Activated T-helper 2 cell treated with anti-CD3 and anti-CD28 coated beads, Interferon-gamma antibody, Interleukin-2, Interleukin-4, amounts not matched to agents 10 μg/mL and 5 μg/mL and 100 μg/mL, durations not matched to agents 14 hours and 24 hours and 36 hours (primary cell): ENCODE results near the gene CACNA2D3. TPM values are rescaled to one million over a fixed set of nuclear protein-coding genes. Genes with fewer than 3 reads are reported as not detected.

ENCODE experiments used
- DNase-seq: peaks from one replicate; pipeline ENCODE4 v3.0.0; 2021; ENCODE audit warnings: low spot score
- H3K27ac Mint-ChIP-seq: one replicate; pipeline ENCODE4 v1.8.0; 2021; ENCODE audit warnings: mixed read lengths
- H3K27me3 Mint-ChIP-seq: one replicate; pipeline ENCODE4 v1.8.0; 2021; ENCODE audit warnings: low read depth, mixed read lengths
- H3K36me3 Mint-ChIP-seq: one replicate; pipeline ENCODE4 v1.8.0; 2021; ENCODE audit warnings: low read depth, mixed read lengths
- H3K4me1 Mint-ChIP-seq: one replicate; pipeline ENCODE4 v1.8.0; 2021; ENCODE audit warnings: low read depth, mixed read lengths
- H3K4me3 Mint-ChIP-seq: one replicate; pipeline ENCODE4 v1.8.0; 2021; ENCODE audit warnings: low read depth, mild to moderate bottlenecking, moderate library complexity, mixed read lengths
- H3K9me3 Mint-ChIP-seq: one replicate; pipeline ENCODE4 v1.8.0; 2021; ENCODE audit warnings: mixed read lengths
- intact Hi-C: fragments of 100-400 bp; cut with micrococcal nuclease; formaldehyde crosslinking; loops from one replicate; pipeline ENCODE4 v1.15.1; 2023
- total RNA-seq: library from RNA; stranded (reverse); gene quantifications from 2 replicates; pipeline ENCODE4 v1.2.3, GENCODE V29; 2022

Gene CACNA2D3
- total RNA-seq, 1 donor from 2014 or later, result not detected

GRCh38 chr3:54374214-54374852, 252.0 kb downstream of the CACNA2D3 start:
- Mint-ChIP-seq H3K27me3 (no peaks in the 10 kb centered on the region), H3K27ac (no peak overlapping the region), H3K4me1 (no peaks in the 10 kb centered on the region), H3K9me3 (no peaks in the 10 kb centered on the region), H3K4me3 (no peak overlapping the region), H3K36me3 (no peaks in the 10 kb centered on the region)
- DNase-seq, result no peak
- intact Hi-C loops, result no loop called here

- H3K4me1 Mint-ChIP-seq, result no peaks in the 10 kb centered on the region
- H3K9me3 Mint-ChIP-seq, result no peaks in the 10 kb centered on the region
- DNase-seq, result no peak
- H3K27ac Mint-ChIP-seq, result no peak overlapping the region
- intact Hi-C loops, result no loop called here
- H3K4me3 Mint-ChIP-seq, result no peak overlapping the region
- no peaks in the 10 kb centered on the region for H3K36me3 Mint-ChIP-seq
- no peaks in the 10 kb centered on the region for H3K27me3 Mint-ChIP-seq
These were observed 253.9 kb downstream of the CACNA2D3 start for GRCh38 chr3:54376142-54376807.

- DNase-seq, result no peak
- Mint-ChIP-seq H3K36me3 (no peaks in the 10 kb centered on the region), H3K27ac (no peak overlapping the region), H3K9me3 (no peaks in the 10 kb centered on the region), H3K4me1 (no peaks in the 10 kb centered on the region), H3K27me3 (no peaks in the 10 kb centered on the region), H3K4me3 (no peak overlapping the region)
- intact Hi-C loops, result no loop called here
These were observed 254.7 kb downstream of the CACNA2D3 start for GRCh38 chr3:54376939-54377578.

GRCh38 chr3:54378184-54378583, 255.8 kb downstream of the CACNA2D3 start:
- Mint-ChIP-seq H3K27ac (no peak overlapping the region), H3K36me3 (no peaks in the 10 kb centered on the region), H3K4me3 (no peak overlapping the region), H3K9me3 (no peaks in the 10 kb centered on the region), H3K4me1 (no peaks in the 10 kb centered on the region), H3K27me3 (no peaks in the 10 kb centered on the region)
- intact Hi-C loops, result no loop called here
- DNase-seq, result no peak

GRCh38 chr3:54384279-54384678, 261.9 kb downstream of the CACNA2D3 start:
- no peaks in the 10 kb centered on the region for H3K4me1 Mint-ChIP-seq
- H3K36me3 Mint-ChIP-seq, result no peaks in the 10 kb centered on the region
- no peak for DNase-seq
- H3K27ac Mint-ChIP-seq, result no peak overlapping the region
- H3K27me3 Mint-ChIP-seq, result no peaks in the 10 kb centered on the region
- no peaks in the 10 kb centered on the region for H3K9me3 Mint-ChIP-seq
- no peak overlapping the region for H3K4me3 Mint-ChIP-seq
- intact Hi-C loops, result no loop called here

- H3K36me3 Mint-ChIP-seq, result no peaks in the 10 kb centered on the region
- H3K9me3 Mint-ChIP-seq, result no peaks in the 10 kb centered on the region
- no peak for DNase-seq
- H3K4me1 Mint-ChIP-seq, result no peaks in the 10 kb centered on the region
- H3K4me3 Mint-ChIP-seq, result no peak overlapping the region
- intact Hi-C loops, result no loop called here
- H3K27ac Mint-ChIP-seq, result no peak overlapping the region
- H3K27me3 Mint-ChIP-seq, result no peaks in the 10 kb centered on the region
These were observed 268.2 kb downstream of the CACNA2D3 start for GRCh38 chr3:54390582-54390981.

- Mint-ChIP-seq H3K36me3 (no peaks in the 10 kb centered on the region), H3K27me3 (no peaks in the 10 kb centered on the region), H3K27ac (no peak overlapping the region), H3K4me1 (no peaks in the 10 kb centered on the region), H3K4me3 (no peak overlapping the region), H3K9me3 (no peaks in the 10 kb centered on the region)
- intact Hi-C loops, result no loop called here
- no peak for DNase-seq
These were observed 270.8 kb downstream of the CACNA2D3 start for GRCh38 chr3:54393150-54393549.

- H3K4me3 Mint-ChIP-seq, result no peak overlapping the region
These were observed 286.0 kb downstream of the CACNA2D3 start for GRCh38 chr3:54408328-54408727.

GRCh38 chr3:54421943-54422342, 299.6 kb downstream of the CACNA2D3 start:
- Mint-ChIP-seq H3K4me3 (no peak overlapping the region), H3K9me3 (no peaks in the 10 kb centered on the region), H3K27me3 (no peaks in the 10 kb centered on the region), H3K36me3 (no peaks in the 10 kb centered on the region), H3K4me1 (no peaks in the 10 kb centered on the region), H3K27ac (no peak overlapping the region)
- no peak for DNase-seq
- intact Hi-C loops, result no loop called here

More at GRCh38 chr3:54408328-54408727, 286.0 kb downstream of the CACNA2D3 start:
- DNase-seq, result no peak
- Mint-ChIP-seq H3K4me1 (no peaks in the 10 kb centered on the region), H3K27ac (no peak overlapping the region), H3K9me3 (no peaks in the 10 kb centered on the region), H3K36me3 (no peaks in the 10 kb centered on the region), H3K27me3 (no peaks in the 10 kb centered on the region)
- intact Hi-C loops, result no loop called here

GRCh38 chr3:54424292-54424691, 301.9 kb downstream of the CACNA2D3 start:
- no peaks in the 10 kb centered on the region for H3K4me1 Mint-ChIP-seq
- no peak overlapping the region for H3K27ac Mint-ChIP-seq

GRCh38 chr3:54426381-54426780, 304.0 kb downstream of the CACNA2D3 start:
- H3K27ac Mint-ChIP-seq, result no peak overlapping the region
- DNase-seq, result no peak
- H3K36me3 Mint-ChIP-seq, result no peaks in the 10 kb centered on the region
- H3K9me3 Mint-ChIP-seq, result no peaks in the 10 kb centered on the region
- no peaks in the 10 kb centered on the region for H3K4me1 Mint-ChIP-seq
- no peaks in the 10 kb centered on the region for H3K27me3 Mint-ChIP-seq
- intact Hi-C loops, result no loop called here
- no peak overlapping the region for H3K4me3 Mint-ChIP-seq

More at GRCh38 chr3:54424292-54424691, 301.9 kb downstream of the CACNA2D3 start:
- H3K9me3 Mint-ChIP-seq, result no peaks in the 10 kb centered on the region
- no peak for DNase-seq
- intact Hi-C loops, result no loop called here
- H3K27me3 Mint-ChIP-seq, result no peaks in the 10 kb centered on the region
- no peaks in the 10 kb centered on the region for H3K36me3 Mint-ChIP-seq
- H3K4me3 Mint-ChIP-seq, result no peak overlapping the region

GRCh38 chr3:54427501-54427900, 305.1 kb downstream of the CACNA2D3 start:
- no peaks in the 10 kb centered on the region for H3K9me3 Mint-ChIP-seq
- no peaks in the 10 kb centered on the region for H3K36me3 Mint-ChIP-seq
- intact Hi-C loops, result no loop called here
- no peaks in the 10 kb centered on the region for H3K4me1 Mint-ChIP-seq
- no peak overlapping the region for H3K4me3 Mint-ChIP-seq
- no peaks in the 10 kb centered on the region for H3K27me3 Mint-ChIP-seq
- H3K27ac Mint-ChIP-seq, result no peak overlapping the region
- DNase-seq, result no peak
